Activated naive CD4-positive, alpha-beta T cell treated with Interleukin-2 at 50 U/mL for 16 hours (primary cell): Measurements from ENCODE around the gene BMP3.

Experiments used
- DNase-seq: peaks from one replicate; pipeline ENCODE4 v3.0.0-alpha.2; 2020

BMP3 gene

GRCh38 chr4:81042578-81043365 is 12.3 kb downstream of the BMP3 start:
- DNase-seq, result no peak

- DNase-seq, result no peak
Observed at GRCh38 chr4:81049330-81049729, 18.8 kb downstream of the BMP3 start.

GRCh38 chr4:81049907-81050306 is 19.4 kb downstream of the BMP3 start:
- DNase-seq, result no peak

- DNase-seq, result peak; percentile 34
Observed at GRCh38 chr4:81052119-81053068, 21.9 kb downstream of the BMP3 start.

GRCh38 chr4:81058621-81059020 is 28.1 kb downstream of the BMP3 start:
- no peak for DNase-seq

- no peak for DNase-seq
Observed at GRCh38 chr4:81060587-81061343, 30.3 kb downstream of the BMP3 start.

- no peak for DNase-seq
Observed at GRCh38 chr4:81061344-81061730, 30.8 kb downstream of the BMP3 start.

GRCh38 chr4:81062001-81062400 is 31.5 kb downstream of the BMP3 start:
- DNase-seq, result no peak

GRCh38 chr4:81065446-81065845 is 34.9 kb downstream of the BMP3 start:
- no peak for DNase-seq

- DNase-seq, result peak; percentile 42
Observed at GRCh38 chr4:81069706-81070331, 39.3 kb downstream of the BMP3 start.

- no peak for DNase-seq
Observed at GRCh38 chr4:81071013-81071412, 40.5 kb downstream of the BMP3 start.

- DNase-seq, result no peak
Observed at GRCh38 chr4:81081156-81081555, 50.6 kb downstream of the BMP3 start.

- no peak for DNase-seq
Observed at GRCh38 chr4:81084029-81084428, 53.5 kb downstream of the BMP3 start.

GRCh38 chr4:81084634-81085033 is 54.1 kb downstream of the BMP3 start:
- DNase-seq, result no peak

GRCh38 chr4:81085291-81085690 is 54.8 kb downstream of the BMP3 start:
- no peak for DNase-seq

- no peak for DNase-seq
Observed at GRCh38 chr4:81085979-81086378, 55.5 kb downstream of the BMP3 start.

- no peak for DNase-seq
Observed at GRCh38 chr4:81093720-81094401, 63.4 kb downstream of the BMP3 start.

GRCh38 chr4:81095389-81095788 is 64.9 kb downstream of the BMP3 start:
- no peak for DNase-seq

GRCh38 chr4:81096566-81096965 is 66.1 kb downstream of the BMP3 start:
- no peak for DNase-seq

GRCh38 chr4:81102107-81102506 is 71.6 kb downstream of the BMP3 start:
- no peak for DNase-seq

GRCh38 chr4:81106150-81106549 is 75.6 kb downstream of the BMP3 start:
- DNase-seq, result no peak
